CD4-positive, alpha-beta T cell treated with Interleukin-15 for 1 hour (primary cell): ENCODE results near the gene S100A16.
"Not testable (repeated sequence)": the region's sequence is repeated elsewhere in the genome, so short reads cannot be mapped to it uniquely, and the experiment has no call there.

ENCODE experiments used
- DNase-seq: peaks from one replicate; pipeline ENCODE4 v3.0.0-alpha.2; 2020

Gene S100A16

GRCh38 chr1:153583514-153583913 lies 29.4 kb downstream of the S100A16 start:
- not testable (repeated sequence) for DNase-seq

GRCh38 chr1:153582836-153583235 lies 30.1 kb downstream of the S100A16 start:
- DNase-seq = not testable (repeated sequence)

- DNase-seq = no peak
Observed at GRCh38 chr1:153578936-153579335, 34.0 kb downstream of the S100A16 start.

- no peak for DNase-seq
Observed at GRCh38 chr1:153578490-153578889, 34.4 kb downstream of the S100A16 start.

- no peak for DNase-seq
Observed at GRCh38 chr1:153577624-153578051, 35.3 kb downstream of the S100A16 start.

GRCh38 chr1:153577138-153577537 lies 35.8 kb downstream of the S100A16 start:
- no peak for DNase-seq

GRCh38 chr1:153575497-153575896 lies 37.4 kb downstream of the S100A16 start:
- DNase-seq = not testable (repeated sequence)

GRCh38 chr1:153575081-153575491 lies 37.9 kb downstream of the S100A16 start:
- DNase-seq = not testable (repeated sequence)

GRCh38 chr1:153573351-153573750 lies 39.6 kb downstream of the S100A16 start:
- DNase-seq = no peak

GRCh38 chr1:153572569-153573015 lies 40.3 kb downstream of the S100A16 start:
- peak; percentile 66 for DNase-seq

GRCh38 chr1:153571706-153572105 lies 41.2 kb downstream of the S100A16 start:
- no peak for DNase-seq

- no peak for DNase-seq
Observed at GRCh38 chr1:153570874-153571273, 42.1 kb downstream of the S100A16 start.

GRCh38 chr1:153569465-153569864 lies 43.5 kb downstream of the S100A16 start:
- DNase-seq = no peak

- DNase-seq = peak; percentile 76
Observed at GRCh38 chr1:153568367-153569099, 44.4 kb downstream of the S100A16 start.

- DNase-seq = no peak
Observed at GRCh38 chr1:153567621-153568366, 45.1 kb downstream of the S100A16 start.

GRCh38 chr1:153566414-153567371 lies 46.2 kb downstream of the S100A16 start:
- DNase-seq = peak; percentile 91

GRCh38 chr1:153565529-153566374 lies 47.2 kb downstream of the S100A16 start, which contains the start of gene S100A2:
Gene S100A2, minus strand, starts transcription at chr1:153565844. Its CDS starts 1,967 bp downstream, at chr1:153563877.
- DNase-seq = peak; percentile 77

GRCh38 chr1:153563991-153564390 lies 48.9 kb downstream of the S100A16 start:
- DNase-seq = no peak

- no peak for DNase-seq
Observed at GRCh38 chr1:153563483-153563901, 49.4 kb downstream of the S100A16 start.

- DNase-seq = not testable (repeated sequence)
Observed at GRCh38 chr1:153562021-153562420, 50.9 kb downstream of the S100A16 start.

GRCh38 chr1:153561466-153561985 lies 51.4 kb downstream of the S100A16 start:
- DNase-seq = no peak
